Measurements from ENCODE around the gene APOBR.
"Not testable (repeated sequence)": the region's sequence is repeated elsewhere in the genome, so short reads cannot be mapped to it uniquely, and the experiment has no call there.

APOBR gene

GRCh38 chr16:28527100-28527785 is 32.8 kb downstream of the APOBR start:
- DNase-seq (ENCODE audit: extremely low read depth in 1 of 2, low read depth in 1 of 2): not testable (repeated sequence)

GRCh38 chr16:28527985-28528384 is 33.5 kb downstream of the APOBR start:
- DNase-seq (ENCODE audit: extremely low read depth in 1 of 2, low read depth in 1 of 2): no peak

DNA sequence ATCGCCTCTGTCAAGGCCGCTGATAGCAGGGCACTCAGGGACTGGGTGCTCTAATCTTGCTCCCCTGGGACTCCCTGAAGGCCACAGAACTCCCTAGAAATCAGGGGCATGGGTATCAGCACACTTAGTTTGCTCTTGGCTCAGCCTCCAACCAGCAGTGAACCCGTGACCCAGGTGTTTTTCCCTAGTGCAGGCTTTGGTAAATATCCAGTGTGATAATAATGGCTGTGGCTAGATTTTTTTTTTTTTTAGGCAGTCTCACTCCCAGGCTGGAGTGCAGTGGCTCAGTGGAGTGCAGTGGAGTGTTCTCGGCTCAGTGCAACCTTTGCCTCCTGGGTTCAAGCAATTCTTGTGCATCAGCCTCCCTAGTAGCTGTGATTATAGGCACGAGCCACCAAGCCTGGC is 34.0 kb downstream of the APOBR start:
- no peak for DNase-seq (ENCODE audit: extremely low read depth in 1 of 2, low read depth in 1 of 2)

- DNase-seq (ENCODE audit: extremely low read depth in 1 of 2, low read depth in 1 of 2): no peak
Observed at GRCh38 chr16:28529124-28529523, 34.7 kb downstream of the APOBR start.

GRCh38 chr16:28531777-28532744 is 37.6 kb downstream of the APOBR start:
- DNase-seq (ENCODE audit: extremely low read depth in 1 of 2, low read depth in 1 of 2): no peak

- no peak for DNase-seq (ENCODE audit: extremely low read depth in 1 of 2, low read depth in 1 of 2)
Observed at GRCh38 chr16:28532940-28533647, 38.7 kb downstream of the APOBR start.

DNA sequence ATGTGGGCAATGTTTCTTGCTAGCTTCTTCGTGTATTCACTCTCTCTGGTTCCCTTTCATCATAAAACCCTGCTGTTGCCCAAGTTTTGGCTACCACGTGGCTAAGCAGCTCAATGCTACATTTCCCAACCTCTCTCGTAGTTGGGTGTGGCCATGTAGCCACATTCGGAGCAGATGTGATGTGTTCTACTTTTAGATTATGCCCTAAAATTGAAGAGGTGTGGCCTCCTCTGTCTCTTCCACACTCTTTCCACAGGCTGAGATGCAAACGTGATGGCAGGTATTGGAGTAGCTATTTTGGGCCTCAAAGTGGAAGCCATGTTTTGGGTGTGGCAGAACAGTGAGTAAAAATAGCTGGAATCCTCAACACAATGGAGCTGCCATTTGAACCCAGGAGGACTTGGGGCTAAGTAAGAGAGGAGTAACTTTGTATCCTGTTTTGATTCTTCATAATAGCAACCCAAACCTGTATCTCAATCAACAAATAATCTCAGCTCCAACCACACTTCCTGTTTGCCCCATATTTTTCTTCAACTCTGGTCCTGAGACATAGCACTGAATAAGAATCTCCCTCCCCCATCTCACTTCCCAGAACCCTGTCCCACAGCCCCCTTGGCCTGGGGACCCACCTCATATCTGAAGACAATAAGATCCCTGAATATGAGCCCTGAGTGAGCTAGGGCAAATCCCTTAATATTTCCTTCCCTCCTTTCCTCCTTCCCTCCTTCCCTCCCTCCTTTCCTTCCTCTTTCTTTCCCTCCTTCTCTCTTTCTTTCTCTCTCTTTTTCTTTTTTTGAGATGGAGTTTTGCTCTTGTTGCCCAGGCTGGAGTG is 40.3 kb downstream of the APOBR start:
- DNase-seq (ENCODE audit: extremely low read depth in 1 of 2, low read depth in 1 of 2): no peak

DNA sequence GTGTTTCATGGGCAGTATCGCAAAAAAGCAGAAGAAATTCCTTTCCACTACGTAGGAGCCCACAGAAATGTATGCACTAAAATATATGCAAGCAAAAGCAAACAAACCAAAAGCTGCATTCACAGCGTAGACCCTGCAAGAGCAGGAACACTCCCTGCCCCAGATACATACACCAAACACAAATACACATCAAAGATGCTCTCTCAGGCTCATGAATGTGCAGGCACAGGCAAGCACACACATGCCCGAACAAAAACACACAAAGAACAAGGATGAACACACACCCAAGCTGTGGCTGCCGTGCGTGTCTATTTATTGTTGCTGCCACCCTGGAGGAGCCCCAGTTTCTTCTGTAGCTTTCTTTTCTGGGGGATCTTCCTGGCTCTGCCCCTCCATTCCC is 42.6 kb downstream of the APOBR start:
- no peak for DNase-seq (ENCODE audit: extremely low read depth in 1 of 2, low read depth in 1 of 2)

DNA sequence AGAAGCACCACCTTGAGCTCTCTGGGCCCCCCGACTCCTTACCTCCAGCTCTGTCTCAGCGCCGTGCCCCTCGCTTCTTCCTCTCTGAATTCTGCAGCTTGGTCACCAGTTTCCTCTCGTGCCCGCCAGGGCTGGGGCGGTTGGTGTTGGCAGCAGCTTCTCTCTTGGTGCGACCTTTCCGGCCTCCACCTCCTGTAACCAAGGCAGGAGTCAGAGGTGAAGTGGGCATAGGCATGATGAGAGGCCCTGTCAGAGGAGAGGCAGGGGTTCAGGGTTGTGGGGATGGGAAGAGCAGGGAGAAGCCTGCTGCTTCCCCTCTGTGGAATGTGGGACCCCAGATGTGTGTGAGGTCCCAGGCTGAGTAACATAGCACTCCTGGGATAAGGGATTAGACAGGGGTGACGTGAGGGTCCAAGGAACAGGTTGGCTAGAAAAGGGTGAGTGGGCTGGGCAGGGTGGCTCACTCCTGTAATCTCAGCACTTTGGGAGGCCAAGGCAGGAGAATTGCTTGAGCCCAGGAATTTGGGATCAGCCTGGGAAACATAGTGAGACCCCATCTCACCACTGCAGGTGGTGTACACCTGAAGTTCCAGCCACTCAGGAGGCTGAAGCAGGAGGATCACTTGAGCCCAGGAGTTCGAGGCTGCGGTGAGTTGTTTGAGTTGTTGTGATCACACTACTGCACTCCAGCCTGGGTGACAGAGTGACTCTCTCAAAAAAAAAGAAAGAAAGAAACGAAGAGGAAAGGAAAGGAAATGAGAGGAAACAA is 43.7 kb downstream of the APOBR start:
- DNase-seq (ENCODE audit: extremely low read depth in 1 of 2, low read depth in 1 of 2): no peak

- no peak for DNase-seq (ENCODE audit: extremely low read depth in 1 of 2, low read depth in 1 of 2)
Observed at GRCh38 chr16:28538733-28539596, 44.5 kb downstream of the APOBR start, which contains the start of gene NUPR1. NUPR1 (minus strand) TSS chr16:28538974; CDS start chr16:28538907, 67 bp downstream.

- no peak for DNase-seq (ENCODE audit: extremely low read depth in 1 of 2, low read depth in 1 of 2)
Observed at GRCh38 chr16:28540346-28540745, 45.9 kb downstream of the APOBR start.

- no peak for DNase-seq (ENCODE audit: extremely low read depth in 1 of 2, low read depth in 1 of 2)
Observed at GRCh38 chr16:28542646-28543045, 48.2 kb downstream of the APOBR start.

DNA sequence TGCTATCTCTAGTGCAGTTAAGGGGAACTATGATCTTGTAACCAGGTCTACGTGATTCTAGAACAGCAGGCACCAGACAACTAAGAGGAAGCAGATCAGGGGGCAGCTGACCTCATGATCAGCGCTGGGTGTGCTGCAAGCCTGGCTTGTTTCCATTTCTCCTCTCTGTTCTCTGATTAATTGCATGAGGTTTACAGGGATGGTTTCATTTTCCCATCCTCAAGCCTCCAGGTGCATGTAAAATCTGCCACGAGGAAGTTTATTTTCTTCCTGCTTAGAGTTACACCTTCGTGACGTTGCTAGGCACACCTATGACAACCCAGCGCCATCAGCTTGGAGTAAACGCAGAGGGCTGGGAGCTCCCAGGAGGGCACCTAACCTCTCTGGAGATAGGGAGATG is 48.6 kb downstream of the APOBR start:
- no peak for DNase-seq (ENCODE audit: extremely low read depth in 1 of 2, low read depth in 1 of 2)

GRCh38 chr16:28544998-28545397 is 50.6 kb downstream of the APOBR start:
- DNase-seq (ENCODE audit: extremely low read depth in 1 of 2, low read depth in 1 of 2): no peak

GRCh38 chr16:28545964-28546363 is 51.5 kb downstream of the APOBR start:
- DNase-seq (ENCODE audit: extremely low read depth in 1 of 2, low read depth in 1 of 2): not testable (repeated sequence)

DNA sequence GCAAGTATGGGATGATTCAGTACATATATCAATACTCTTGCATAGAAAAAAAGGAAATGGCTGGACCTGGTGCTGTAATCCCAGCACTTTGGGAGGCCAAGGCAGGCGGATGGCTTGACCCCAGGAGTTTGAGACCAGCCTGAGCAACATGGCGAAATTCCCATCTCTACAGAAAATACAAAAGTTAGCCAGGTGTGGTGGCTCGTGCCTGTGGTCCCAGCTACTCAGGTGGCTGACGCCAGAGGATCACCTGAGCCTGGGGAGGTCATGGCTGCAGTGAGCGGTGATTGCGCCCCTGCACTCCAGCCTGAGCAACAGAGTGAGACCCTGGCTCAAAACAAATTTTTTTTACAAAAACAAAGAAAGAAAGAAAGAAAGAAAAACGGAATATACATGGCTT is 52.2 kb downstream of the APOBR start:
- DNase-seq (ENCODE audit: extremely low read depth in 1 of 2, low read depth in 1 of 2): no peak

DNA sequence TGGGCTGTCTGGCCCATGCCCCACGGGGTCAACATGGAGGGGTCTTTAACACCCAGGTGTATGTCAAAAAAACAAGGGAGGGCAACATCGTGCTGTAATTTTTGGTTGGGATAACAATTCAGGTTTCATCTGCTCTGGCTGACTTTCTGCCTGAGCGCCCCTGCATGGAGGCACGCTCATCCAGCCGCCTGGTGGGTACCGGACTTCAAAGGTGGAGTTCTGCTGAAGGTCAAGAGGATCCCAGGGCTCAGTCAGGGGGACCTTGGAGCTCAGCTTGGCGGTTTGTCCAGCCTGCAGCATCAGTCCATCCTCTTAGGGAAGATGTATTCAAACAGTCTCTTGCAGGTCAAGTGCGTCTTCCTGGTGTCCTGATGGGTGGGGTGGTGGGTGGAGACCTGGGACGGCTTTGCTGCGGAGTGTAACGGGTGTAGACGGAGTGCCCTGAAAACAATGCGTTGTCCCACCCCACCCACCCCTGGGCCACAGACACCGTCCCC is 53.9 kb downstream of the APOBR start:
- no peak for DNase-seq (ENCODE audit: extremely low read depth in 1 of 2, low read depth in 1 of 2)
